A673 (cell line): ENCODE results near the gene C1QTNF8.

Experiments
- CTCF ChIP-seq: fragments of 300-800, 200-600 bp; sonication (generic); conservative IDR thresholded peaks from 2 replicates; pipeline ENCODE4 v1.5.1; 2017; ENCODE audit warnings: low read depth, mild to moderate bottlenecking, antibody characterized with exemption, low read length, moderate library complexity, mixed read lengths
- EZH2 ChIP-seq: fragments of 200-600 bp; sonication (generic); IDR thresholded peaks from 2 replicates; pipeline ENCODE4 v1.6.1; 2017; ENCODE audit warnings: borderline replicate concordance, low read depth, mild to moderate bottlenecking, mixed read lengths, antibody characterized with exemption, low read length; ENCODE audit not compliant: poor library complexity, severe bottlenecking

DNA sequence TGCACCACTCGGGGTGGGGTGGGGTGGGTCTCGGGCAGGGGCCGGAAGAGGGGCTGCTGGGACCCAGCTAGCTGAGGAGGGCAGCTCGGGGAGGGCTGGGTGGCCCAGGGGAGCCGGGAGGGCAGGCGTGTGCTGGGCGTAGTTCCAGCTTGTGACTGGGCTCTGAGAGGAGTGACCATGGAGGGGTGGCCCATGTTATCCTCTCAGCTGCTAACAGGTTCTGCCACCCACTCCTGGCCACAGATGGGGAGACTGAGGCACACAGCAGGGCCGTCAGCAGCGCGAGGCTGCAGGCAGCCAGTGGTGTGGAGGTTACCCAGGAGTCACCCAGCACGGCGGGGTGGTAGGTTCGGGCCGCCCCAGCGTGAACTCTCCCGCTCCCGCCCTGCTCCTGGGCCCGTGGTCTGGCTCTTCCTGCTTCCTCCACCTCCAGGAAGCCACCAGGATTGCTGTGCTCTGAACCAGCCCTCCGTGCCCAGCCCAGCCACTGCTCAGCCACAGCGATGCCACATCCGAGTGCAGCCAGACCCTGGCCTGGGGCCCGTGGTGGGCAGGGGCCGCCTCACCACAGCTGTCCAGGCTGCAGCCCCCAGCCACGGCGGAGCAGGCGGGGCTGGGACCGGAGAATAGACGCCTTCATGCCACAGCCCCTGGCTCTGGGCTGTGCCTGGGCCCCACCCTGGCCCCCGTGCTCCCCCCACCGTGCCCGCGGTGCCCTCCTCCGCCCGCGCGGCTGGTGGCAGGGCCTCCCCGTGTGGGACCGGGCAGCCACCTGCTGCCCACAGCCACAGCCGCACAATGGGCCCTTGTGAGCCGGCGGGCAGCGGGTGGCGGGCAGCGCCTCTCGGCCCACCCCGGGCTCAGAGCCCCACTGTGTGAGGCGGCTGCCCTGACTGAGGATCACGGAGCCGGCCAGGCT lies 49.8 kb downstream of the C1QTNF8 start:
- no peak for TF ChIP-seq CTCF
- no peak for TF ChIP-seq EZH2
